Fibroblast of the aortic adventitia (primary cell): ENCODE measurements around the gene SS18. TPM values are rescaled to one million over a fixed set of nuclear protein-coding genes. Genes with fewer than 3 reads are reported as not detected.

Experiments
- DNase-seq: peaks from one replicate; pipeline ENCODE4 v3.0.0-alpha.2; 2010; ENCODE audit warnings: low read depth
- H3K4me3 ChIP-seq: 2 replicates; pipeline ENCODE4 v1.5.1; 2011; ENCODE audit warnings: low read depth, mild to moderate bottlenecking, control low read depth, low read length, moderate library complexity
- CTCF ChIP-seq: IDR thresholded peaks from 2 replicates; pipeline ENCODE4 v1.5.1; 2011; ENCODE audit warnings: mild to moderate bottlenecking, low read length, control low read depth, inconsistent platforms; ENCODE audit not compliant: insufficient read depth
- total RNA-seq: library from RNA; depleted of rRNA; stranded (reverse); fragments of >200 nt; gene quantifications from 2 replicates; pipeline ENCODE4 v1.2.3, GENCODE V29; 2012; ENCODE audit warnings: low replicate concordance

Gene SS18
- total RNA-seq, 1 donor, result 103 TPM

DNA sequence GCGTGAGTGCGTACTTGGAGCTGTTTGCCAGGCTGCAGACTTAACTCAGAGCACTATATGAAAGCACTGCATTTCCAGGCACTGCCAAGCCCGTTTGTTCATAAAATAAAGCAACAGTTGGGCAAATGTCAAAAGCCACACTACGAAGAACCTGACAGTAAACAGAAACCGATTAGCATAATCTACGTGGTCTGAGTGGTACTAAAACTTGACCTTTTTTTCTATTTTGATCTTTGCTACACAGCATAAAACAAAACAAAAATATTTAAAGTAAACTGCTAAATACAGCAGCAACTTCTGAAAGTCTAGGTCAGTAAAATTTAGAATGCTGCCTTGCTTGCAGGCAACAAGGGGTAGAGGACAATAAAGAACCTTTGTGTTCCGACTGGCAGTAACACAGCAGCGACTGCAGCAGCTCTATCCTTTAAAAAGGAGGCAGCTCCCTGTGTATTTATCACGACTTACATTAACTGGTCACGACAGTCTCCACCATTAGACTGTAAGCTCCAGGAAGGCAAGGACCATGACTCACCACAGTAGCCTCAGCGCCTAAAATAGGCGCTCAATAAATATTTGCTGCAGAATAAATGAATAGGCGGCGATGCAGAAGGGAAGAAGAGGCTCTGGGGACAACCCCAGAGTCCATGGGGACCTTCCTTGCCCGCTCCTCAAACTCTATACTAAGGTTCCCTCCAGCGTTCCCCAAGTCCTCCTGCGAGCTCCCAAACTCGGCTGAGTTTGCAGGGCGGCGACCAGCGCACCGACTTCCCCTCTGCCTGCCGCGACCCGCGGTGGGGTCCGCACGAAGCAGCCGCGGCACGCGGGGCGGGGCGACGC, 902 bp downstream of the SS18 start:
- peak; percentile 48 for DNase-seq
- peak overlapping the region; percentile 89 for H3K4me3 ChIP-seq
- TF ChIP-seq CTCF, result no peak

DNA sequence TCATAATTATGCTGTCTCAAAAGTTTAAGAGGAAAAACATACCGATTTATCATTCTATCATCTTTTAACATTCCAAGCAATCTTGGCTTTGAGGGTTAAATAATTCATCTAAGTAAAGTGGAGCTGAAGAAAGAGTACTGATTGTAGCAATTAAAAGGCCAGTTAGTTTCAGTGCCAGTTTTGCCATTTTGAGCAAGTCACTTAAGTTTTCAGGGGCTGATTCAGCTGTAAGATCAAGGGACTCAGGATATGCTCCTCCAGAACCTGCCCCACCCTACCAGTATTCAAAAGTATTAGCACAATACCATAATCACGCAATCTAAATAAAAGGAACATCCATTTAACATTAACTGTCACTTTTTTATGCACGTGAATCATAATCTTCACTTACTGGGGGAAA, 1.9 kb downstream of the SS18 start:
- peak; percentile 21 for DNase-seq
- H3K4me3 ChIP-seq, result peak overlapping the region; percentile 89
- TF ChIP-seq CTCF, result no peak

GRCh38 chr18:26086959-26087358, 3.5 kb downstream of the SS18 start:
- TF ChIP-seq CTCF, result no peak
- H3K4me3 ChIP-seq, result no peak overlapping the region
- DNase-seq, result no peak

- TF ChIP-seq CTCF, result no peak
- no peak for DNase-seq
- H3K4me3 ChIP-seq, result no peak overlapping the region
These were observed 5.4 kb downstream of the SS18 start for GRCh38 chr18:26085056-26085455.

GRCh38 chr18:26083099-26083498, 7.3 kb downstream of the SS18 start:
- DNase-seq, result no peak
- TF ChIP-seq CTCF, result no peak
- no peak overlapping the region for H3K4me3 ChIP-seq

DNA sequence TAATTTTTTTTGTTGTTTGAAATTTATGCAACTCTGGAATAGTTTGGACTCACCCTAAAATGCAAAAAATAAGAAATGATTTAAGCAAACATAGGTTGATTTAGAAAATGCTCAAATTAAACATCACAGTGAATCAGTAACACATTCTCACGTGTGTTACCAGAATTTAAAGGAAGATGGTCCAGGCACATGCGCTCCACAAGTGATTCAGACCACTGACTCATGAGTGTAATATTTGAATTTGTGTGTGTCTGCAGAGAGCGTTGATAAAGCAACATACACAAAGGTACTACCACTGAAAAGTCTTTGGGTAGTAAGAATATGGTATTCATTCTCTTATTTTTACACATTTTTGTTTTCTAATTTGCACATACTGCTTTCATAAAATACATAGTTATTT, 7.9 kb downstream of the SS18 start:
- TF ChIP-seq CTCF, result no peak
- DNase-seq, result no peak
- no peak overlapping the region for H3K4me3 ChIP-seq

DNA sequence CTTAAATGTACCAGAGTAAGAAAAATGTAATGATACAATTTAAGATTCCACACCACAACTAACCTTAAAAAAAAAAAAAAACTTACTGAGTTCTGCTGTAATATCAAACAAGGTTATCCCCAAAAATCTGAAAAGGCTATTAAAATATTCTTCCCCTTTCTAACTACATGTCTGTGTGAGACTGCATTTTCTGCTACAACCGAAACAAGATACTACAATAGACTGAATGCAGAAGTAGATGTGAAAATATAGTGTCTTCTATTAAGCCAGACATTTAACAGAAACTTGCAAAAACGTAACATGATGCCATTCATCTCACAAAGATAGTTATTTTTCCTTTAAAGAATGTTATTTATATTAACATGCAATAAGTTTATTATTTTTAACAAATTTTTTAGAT, 16.2 kb downstream of the SS18 start:
- DNase-seq, result no peak
- no peak overlapping the region for H3K4me3 ChIP-seq
- no peak for TF ChIP-seq CTCF
